ENCODE measurements around the gene DNAH3.
"Not testable (repeated sequence)": the region's sequence is repeated elsewhere in the genome, so short reads cannot be mapped to it uniquely, and the experiment has no call there.

Gene DNAH3

DNA sequence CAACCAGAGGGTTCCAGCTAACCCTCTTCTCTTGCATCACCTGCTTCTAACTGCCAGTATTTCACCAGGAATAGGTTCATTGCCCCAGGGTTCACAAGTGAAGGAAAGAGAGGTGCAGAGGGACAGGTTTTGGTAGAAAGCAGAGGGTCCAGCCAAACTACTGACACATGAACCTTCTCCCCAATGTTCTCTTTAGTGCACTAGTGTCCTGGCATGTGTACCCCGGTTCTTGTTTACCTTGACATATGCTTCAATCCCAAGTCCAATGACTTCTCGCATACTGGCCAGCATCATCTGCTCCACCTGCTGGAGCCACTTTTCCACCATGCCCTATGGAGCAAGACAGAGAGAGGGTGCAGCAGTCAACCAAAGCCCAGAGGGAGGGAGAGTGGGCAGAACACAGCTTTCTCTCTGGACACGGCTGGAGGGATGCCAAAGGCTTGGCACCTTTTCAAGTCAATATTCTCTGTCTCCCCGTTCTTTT, 90.6 kb downstream of the DNAH3 start:
- Histone ChIP-seq H3K27me3 (ENCODE audit: insufficient read depth, low read depth) (no peaks in the 10 kb centered on the region), H3K36me3 (ENCODE audit: insufficient read depth) (no peaks in the 10 kb centered on the region), H3K27ac (no peak overlapping the region), H3K79me2 (ENCODE audit: insufficient read depth, low read depth) (no peaks in the 10 kb centered on the region), H2AFZ (ENCODE audit: low read depth) (no peak overlapping the region), H4K20me1 (ENCODE audit: insufficient read depth) (no peaks in the 10 kb centered on the region), H3K9ac (no peak overlapping the region), H3K4me2 (no peak overlapping the region), H3K4me3 (IDR thresholded peaks at IDR 0.05; ENCODE audit: insufficient read depth, low read depth, low read length) (no peak overlapping the region), H3K4me1 (ENCODE audit: low read depth, poor library complexity, severe bottlenecking) (no peaks in the 10 kb centered on the region)
- TF ChIP-seq CTCF (conservative IDR thresholded peaks at IDR 0.05; ENCODE audit: low read depth, low read length) = no peak

GRCh38 chr16:21057875-21058274, 92.8 kb downstream of the DNAH3 start:
- Histone ChIP-seq H2AFZ (ENCODE audit: low read depth) (no peak overlapping the region), H3K4me1 (ENCODE audit: low read depth, poor library complexity, severe bottlenecking) (no peaks in the 10 kb centered on the region), H3K36me3 (ENCODE audit: insufficient read depth) (no peaks in the 10 kb centered on the region), H3K27ac (no peak overlapping the region), H3K27me3 (ENCODE audit: insufficient read depth, low read depth) (no peaks in the 10 kb centered on the region), H3K4me3 (IDR thresholded peaks at IDR 0.05; ENCODE audit: insufficient read depth, low read depth, low read length) (no peak overlapping the region), H4K20me1 (ENCODE audit: insufficient read depth) (no peaks in the 10 kb centered on the region), H3K79me2 (ENCODE audit: insufficient read depth, low read depth) (no peaks in the 10 kb centered on the region), H3K4me2 (no peak overlapping the region), H3K9ac (no peak overlapping the region)
- no peak for TF ChIP-seq CTCF (conservative IDR thresholded peaks at IDR 0.05; ENCODE audit: low read depth, low read length)

DNA sequence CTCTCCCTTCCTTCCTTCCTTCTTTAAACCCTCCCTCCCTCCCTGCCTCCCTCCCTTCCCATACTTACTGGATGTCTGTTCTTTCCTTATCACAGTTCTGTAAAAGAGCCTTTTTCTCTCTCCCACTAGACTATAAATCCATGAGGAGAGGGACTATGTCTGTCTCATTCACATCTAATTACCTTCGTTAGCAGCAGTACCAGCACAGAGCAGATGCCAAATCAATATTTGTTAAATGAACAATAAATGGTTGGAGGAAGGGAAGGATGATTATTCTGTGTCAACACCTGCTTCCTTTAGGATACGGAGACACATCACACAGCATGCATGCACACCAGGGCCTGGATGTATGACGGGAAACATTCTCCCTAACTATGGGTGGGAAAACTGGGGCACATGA, 94.2 kb downstream of the DNAH3 start:
- TF ChIP-seq CTCF (conservative IDR thresholded peaks at IDR 0.05; ENCODE audit: low read depth, low read length) = no peak
- Histone ChIP-seq H3K79me2 (ENCODE audit: insufficient read depth, low read depth) (no peaks in the 10 kb centered on the region), H3K27ac (no peak overlapping the region)

DNA sequence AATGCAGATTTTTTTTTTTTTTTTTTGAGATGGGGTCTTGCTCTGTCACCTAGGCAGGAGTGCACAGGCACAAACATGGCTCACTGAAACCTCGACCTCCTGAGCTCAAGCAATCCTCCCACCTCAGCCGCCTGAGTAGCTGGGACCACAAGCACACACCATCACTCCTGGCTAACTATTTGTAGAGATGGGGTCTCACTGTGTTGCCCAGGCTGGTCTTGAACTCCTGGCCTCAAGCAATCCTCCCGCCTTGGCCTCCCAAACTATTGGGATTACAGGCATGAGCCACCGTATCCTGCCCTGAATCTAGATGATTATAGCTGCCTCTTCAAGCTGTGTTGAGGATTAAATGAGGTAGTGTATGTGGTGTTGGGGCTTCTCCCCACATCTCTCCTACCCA, 94.9 kb downstream of the DNAH3 start:
- not testable (repeated sequence) for H3K27ac ChIP-seq; H4K20me1 ChIP-seq (ENCODE audit: insufficient read depth); H3K4me3 ChIP-seq (IDR thresholded peaks at IDR 0.05; ENCODE audit: insufficient read depth, low read depth, low read length); H3K4me1 ChIP-seq (ENCODE audit: low read depth, poor library complexity, severe bottlenecking); H2AFZ ChIP-seq (ENCODE audit: low read depth); H3K9ac ChIP-seq; H3K36me3 ChIP-seq (ENCODE audit: insufficient read depth); H3K79me2 ChIP-seq (ENCODE audit: insufficient read depth, low read depth); H3K4me2 ChIP-seq; H3K27me3 ChIP-seq (ENCODE audit: insufficient read depth, low read depth)

More for the DNA sequence above, 94.2 kb downstream of the DNAH3 start:
- Histone ChIP-seq H2AFZ (ENCODE audit: low read depth) (no peak overlapping the region), H3K4me1 (ENCODE audit: low read depth, poor library complexity, severe bottlenecking) (no peaks in the 10 kb centered on the region), H4K20me1 (ENCODE audit: insufficient read depth) (no peaks in the 10 kb centered on the region), H3K36me3 (ENCODE audit: insufficient read depth) (no peaks in the 10 kb centered on the region), H3K9ac (no peak overlapping the region), H3K4me3 (IDR thresholded peaks at IDR 0.05; ENCODE audit: insufficient read depth, low read depth, low read length) (no peak overlapping the region), H3K4me2 (no peak overlapping the region), H3K27me3 (ENCODE audit: insufficient read depth, low read depth) (no peaks in the 10 kb centered on the region)

- Histone ChIP-seq H3K79me2 (ENCODE audit: insufficient read depth, low read depth) (no peaks in the 10 kb centered on the region), H2AFZ (ENCODE audit: low read depth) (no peak overlapping the region), H3K27me3 (ENCODE audit: insufficient read depth, low read depth) (no peaks in the 10 kb centered on the region), H3K4me3 (IDR thresholded peaks at IDR 0.05; ENCODE audit: insufficient read depth, low read depth, low read length) (no peak overlapping the region), H3K9ac (no peak overlapping the region), H3K36me3 (ENCODE audit: insufficient read depth) (no peaks in the 10 kb centered on the region), H3K4me1 (ENCODE audit: low read depth, poor library complexity, severe bottlenecking) (no peaks in the 10 kb centered on the region), H3K4me2 (no peak overlapping the region), H3K27ac (no peak overlapping the region), H4K20me1 (ENCODE audit: insufficient read depth) (no peaks in the 10 kb centered on the region)
- TF ChIP-seq CTCF (conservative IDR thresholded peaks at IDR 0.05; ENCODE audit: low read depth, low read length) = no peak
These were observed 97.1 kb downstream of the DNAH3 start for GRCh38 chr16:21053590-21053989.

DNA sequence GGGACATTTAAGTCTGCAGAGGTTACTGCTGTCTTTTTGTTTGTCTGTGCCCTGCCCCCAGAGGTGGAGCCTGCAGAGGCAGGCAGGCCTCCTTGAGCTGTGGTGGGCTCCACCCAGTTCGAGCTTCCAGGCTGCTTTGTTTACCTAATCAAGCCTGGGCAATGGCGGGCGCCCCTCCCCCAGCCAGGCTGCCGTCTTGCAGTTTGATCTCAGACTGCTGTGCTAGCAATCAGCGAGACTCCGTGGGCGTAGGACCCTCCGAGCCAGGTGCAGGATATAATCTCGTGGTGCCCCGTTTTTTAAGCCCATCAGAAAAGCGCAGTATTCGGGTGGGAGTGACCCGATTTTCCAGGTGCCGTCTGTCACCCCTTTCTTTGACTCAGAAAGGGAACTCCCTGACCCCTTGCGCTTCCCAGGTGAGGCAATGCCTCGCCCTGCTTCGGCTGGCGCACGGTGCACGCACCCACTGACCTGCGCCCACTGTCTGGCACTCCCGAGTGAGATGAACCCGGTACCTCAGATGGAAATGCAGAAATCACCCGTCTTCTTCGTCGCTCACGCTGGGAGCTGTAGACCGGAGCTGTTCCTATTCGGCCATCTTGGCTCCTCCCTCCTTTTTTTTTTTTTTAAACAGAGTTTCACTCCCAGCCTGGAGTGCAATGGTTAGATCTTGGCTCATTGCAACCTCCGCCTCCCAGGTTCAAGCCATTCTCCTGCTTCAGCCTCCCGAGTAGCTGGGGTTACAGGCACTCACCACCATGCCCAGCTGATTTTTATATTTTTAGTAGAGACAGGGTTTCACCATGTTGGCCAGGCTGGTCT, 102.3 kb downstream of the DNAH3 start:
- H3K9ac ChIP-seq; H3K36me3 ChIP-seq (ENCODE audit: insufficient read depth); H3K4me1 ChIP-seq (ENCODE audit: low read depth, poor library complexity, severe bottlenecking); H3K27me3 ChIP-seq (ENCODE audit: insufficient read depth, low read depth); H3K79me2 ChIP-seq (ENCODE audit: insufficient read depth, low read depth); H3K4me3 ChIP-seq (IDR thresholded peaks at IDR 0.05; ENCODE audit: insufficient read depth, low read depth, low read length); H3K27ac ChIP-seq; H2AFZ ChIP-seq (ENCODE audit: low read depth); H4K20me1 ChIP-seq (ENCODE audit: insufficient read depth); H3K4me2 ChIP-seq: not testable (repeated sequence)
